Astrocyte (in vitro differentiated cells and primary cell): ENCODE data around the gene TUBA1C. TPM values are rescaled to one million over a fixed set of nuclear protein-coding genes. Genes with fewer than 3 reads are reported as not detected.

ENCODE experiments used
- DNase-seq: peaks from one replicate; pipeline ENCODE4 v3.0.0-alpha.2; 2010; ENCODE audit warnings: low read depth
- FAIRE-seq: peaks from 2 replicates; lab custom pipeline; 2011; peaks lifted over from hg19 to GRCh38; lab: Jason Lieb, UNC
- H2AFZ ChIP-seq: 2 replicates; pipeline ENCODE4 v1.6.0; 2012; ENCODE audit warnings: low read depth, low read length, inconsistent platforms
- H3K27ac ChIP-seq: 2 replicates; pipeline ENCODE4 v1.5.1; 2011; ENCODE audit warnings: low read depth, low read length, inconsistent platforms
- H3K27me3 ChIP-seq: 2 replicates; pipeline ENCODE4 v1.6.0; 2011; ENCODE audit warnings: low read length, inconsistent platforms; ENCODE audit not compliant: insufficient read depth
- H3K36me3 ChIP-seq: 2 replicates; pipeline ENCODE4 v1.5.1; 2011; ENCODE audit warnings: low read length, inconsistent platforms; ENCODE audit not compliant: insufficient read depth
- H3K4me1 ChIP-seq: 2 replicates; pipeline ENCODE4 v1.5.1; 2011; ENCODE audit warnings: low read length, inconsistent platforms; ENCODE audit not compliant: insufficient read depth
- H3K4me2 ChIP-seq: 2 replicates; pipeline ENCODE4 v1.6.0; 2012; ENCODE audit warnings: low read length, inconsistent platforms
- H3K4me3 ChIP-seq: 2 replicates; pipeline ENCODE4 v1.5.1; 2011; ENCODE audit warnings: low read depth, mild to moderate bottlenecking, low read length, inconsistent platforms; ENCODE audit not compliant: insufficient read depth
- H3K79me2 ChIP-seq: 2 replicates; pipeline ENCODE4 v1.6.0; 2012; ENCODE audit warnings: mild to moderate bottlenecking, low read length, inconsistent platforms; ENCODE audit not compliant: insufficient read depth
- H3K9ac ChIP-seq: 2 replicates; pipeline ENCODE4 v1.6.0; 2012; ENCODE audit warnings: mild to moderate bottlenecking, low read length, inconsistent platforms
- H3K9me3 ChIP-seq: 2 replicates; pipeline ENCODE4 v1.5.1; 2012; ENCODE audit warnings: low read depth, mild to moderate bottlenecking, low read length, inconsistent platforms; ENCODE audit not compliant: insufficient read depth
- H4K20me1 ChIP-seq: 2 replicates; pipeline ENCODE4 v1.6.0; 2012; ENCODE audit warnings: low read length, inconsistent platforms; ENCODE audit not compliant: insufficient read depth
- H3K27ac Mint-ChIP-seq: one replicate; pipeline ENCODE4 v1.8.0; 2021; ENCODE audit warnings: mild to moderate bottlenecking, mixed read lengths; ENCODE audit not compliant: unreplicated experiment
- H3K27me3 Mint-ChIP-seq: one replicate; pipeline ENCODE4 v1.8.0; 2021; ENCODE audit warnings: low read depth, mixed read lengths; ENCODE audit not compliant: unreplicated experiment
- H3K36me3 Mint-ChIP-seq: one replicate; pipeline ENCODE4 v1.8.0; 2021; ENCODE audit warnings: low read depth, mixed read lengths; ENCODE audit not compliant: unreplicated experiment
- H3K4me1 Mint-ChIP-seq: one replicate; pipeline ENCODE4 v1.8.0; 2021; ENCODE audit warnings: low read depth, mixed read lengths; ENCODE audit not compliant: unreplicated experiment
- H3K4me3 Mint-ChIP-seq: one replicate; pipeline ENCODE4 v1.8.0; 2021; ENCODE audit warnings: mild to moderate bottlenecking, moderate library complexity, mixed read lengths; ENCODE audit not compliant: unreplicated experiment
- H3K9me3 Mint-ChIP-seq: one replicate; pipeline ENCODE4 v1.8.0; 2021; ENCODE audit warnings: mild to moderate bottlenecking, mixed read lengths; ENCODE audit not compliant: unreplicated experiment
- CTCF ChIP-seq: IDR thresholded peaks from 2 replicates; pipeline ENCODE4 v1.5.1; 2011; ENCODE audit warnings: low read depth, mild to moderate bottlenecking, inconsistent platforms, low read length, moderate library complexity; ENCODE audit not compliant: insufficient read depth
- EZH2 ChIP-seq: IDR thresholded peaks from 2 replicates; pipeline ENCODE4 v1.6.1; 2012; ENCODE audit warnings: mild to moderate bottlenecking, low read length, inconsistent platforms; ENCODE audit not compliant: insufficient read depth
- total RNA-seq: library from RNA; stranded (reverse); gene quantifications from 2 replicates; pipeline ENCODE4 v1.2.1, GENCODE V29; 2021

Gene TUBA1C
- total RNA-seq, 1 donor from 2014 or later: 408 TPM

GRCh38 chr12:49230176-49230804 is 34.6 kb upstream of the TUBA1C start:
- Histone ChIP-seq H3K79me2 (peaks cover 3% of the 10 kb centered on the region), H3K27ac (no peak overlapping the region), H4K20me1 (no peaks in the 10 kb centered on the region), H3K9ac (no peak overlapping the region), H3K4me1 (peaks cover 31% of the 10 kb centered on the region), H3K36me3 (no peaks in the 10 kb centered on the region), H3K27me3 (no peaks in the 10 kb centered on the region), H3K4me2 (no peak overlapping the region), H3K4me3 (no peak overlapping the region), H2AFZ (no peak overlapping the region), H3K9me3 (no peaks in the 10 kb centered on the region)
- DNase-seq (no peak), FAIRE-seq (no peak)
- Mint-ChIP-seq H3K27me3 (no peaks in the 10 kb centered on the region), H3K27ac (no peak overlapping the region), H3K36me3 (no peaks in the 10 kb centered on the region), H3K4me1 (peaks cover 19% of the 10 kb centered on the region), H3K9me3 (no peaks in the 10 kb centered on the region), H3K4me3 (no peak overlapping the region)
- TF ChIP-seq EZH2 (no peak), CTCF (no peak)

GRCh38 chr12:49230805-49231194 is 34.1 kb upstream of the TUBA1C start:
- peaks cover 31% of the 10 kb centered on the region for H3K4me1 ChIP-seq

More at GRCh38 chr12:49230805-49231194, 34.1 kb upstream of the TUBA1C start:
- peaks cover 3% of the 10 kb centered on the region for H3K79me2 ChIP-seq
- FAIRE-seq (no peak), DNase-seq (no peak)
- H3K27ac Mint-ChIP-seq: no peak overlapping the region
- no peaks in the 10 kb centered on the region for H3K9me3 Mint-ChIP-seq
- H3K4me1 Mint-ChIP-seq: peaks cover 19% of the 10 kb centered on the region
- H3K9ac ChIP-seq: no peak overlapping the region
- no peaks in the 10 kb centered on the region for H3K27me3 ChIP-seq
- H4K20me1 ChIP-seq: no peaks in the 10 kb centered on the region
- H3K27ac ChIP-seq: no peak overlapping the region
- no peak overlapping the region for H2AFZ ChIP-seq
- H3K4me3 Mint-ChIP-seq: no peak overlapping the region
- TF ChIP-seq EZH2 (no peak), CTCF (no peak)
- no peak overlapping the region for H3K4me3 ChIP-seq
- H3K27me3 Mint-ChIP-seq: no peaks in the 10 kb centered on the region
- H3K36me3 ChIP-seq: no peaks in the 10 kb centered on the region
- H3K9me3 ChIP-seq: no peaks in the 10 kb centered on the region
- no peaks in the 10 kb centered on the region for H3K36me3 Mint-ChIP-seq
- no peak overlapping the region for H3K4me2 ChIP-seq
